GM12891 (cell line): Measurements from ENCODE around the gene PCSK5.

Experiments used
- POLR2A ChIP-seq: IDR thresholded peaks from 2 replicates; pipeline ENCODE4 v1.6.1; 2011; ENCODE audit warnings: low read depth, low read length, control low read depth
- POLR2AphosphoS5 ChIP-seq: IDR thresholded peaks from 2 replicates; pipeline ENCODE4 v1.6.1; 2011; ENCODE audit warnings: low read depth, low read length, control low read depth
- POU2F2 ChIP-seq: IDR thresholded peaks from 2 replicates; pipeline ENCODE4 v1.6.1; 2011; ENCODE audit warnings: low read depth, mild to moderate bottlenecking, control low read depth, low read length, moderate library complexity
- SPI1 ChIP-seq: IDR thresholded peaks from 2 replicates; pipeline ENCODE4 v1.6.1; 2011; ENCODE audit warnings: low read depth, low read length, control low read depth
- TAF1 ChIP-seq: IDR thresholded peaks from 2 replicates; pipeline ENCODE4 v1.6.1; 2011; ENCODE audit warnings: low read depth, low read length, control low read depth

DNA sequence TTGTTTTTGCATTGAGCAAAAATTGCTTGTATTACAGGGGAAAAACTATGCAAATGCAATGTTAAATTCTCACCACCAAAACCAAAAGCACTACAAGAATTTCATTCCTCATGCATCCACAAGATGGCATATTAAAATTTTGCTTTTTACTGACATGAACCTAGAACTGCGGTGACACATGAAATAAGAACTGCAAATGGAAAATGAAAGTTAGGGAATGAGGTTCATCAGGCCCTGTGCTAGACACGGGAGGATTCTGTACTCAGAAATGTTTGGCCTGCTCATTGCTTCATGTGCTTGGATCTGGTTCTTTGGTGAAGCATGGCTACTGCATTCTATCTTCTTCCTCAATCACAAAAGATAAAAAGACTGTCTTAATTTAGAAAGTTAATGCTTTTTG is 512.9 kb downstream of the PCSK5 start:
- peak; percentile 24; the same call in 1 of the 2 replicates for TF ChIP-seq SPI1
- no peak for TF ChIP-seq POLR2A
- no peak for TF ChIP-seq TAF1
- no peak for TF ChIP-seq POLR2AphosphoS5
- no peak for TF ChIP-seq POU2F2
